Bronchial epithelial cell (primary cell): ENCODE data around the gene GTSF1L. TPM values are rescaled to one million over a fixed set of nuclear protein-coding genes. Genes with fewer than 3 reads are reported as not detected.

Experiments used
- DNase-seq: peaks from one replicate; pipeline ENCODE4 v3.0.0-alpha.2; 2010; ENCODE audit warnings: low read depth
- FAIRE-seq: peaks from 2 replicates; lab custom pipeline; 2011; peaks lifted over from hg19 to GRCh38; lab: Jason Lieb, UNC
- H3K27me3 ChIP-seq: 2 replicates; pipeline ENCODE4 v1.5.1; 2011; ENCODE audit warnings: low read length; ENCODE audit not compliant: control insufficient read depth, insufficient read depth
- H3K36me3 ChIP-seq: 2 replicates; pipeline ENCODE4 v1.5.1; 2011; ENCODE audit warnings: low read length; ENCODE audit not compliant: control insufficient read depth, insufficient read depth
- H3K4me3 ChIP-seq: 2 replicates; pipeline ENCODE4 v1.5.1; 2011; ENCODE audit warnings: mild to moderate bottlenecking, low read depth, low read length, control low read depth
- total RNA-seq: library from RNA; depleted of rRNA; stranded (reverse); fragments of >200 nt; gene quantifications from 2 replicates; pipeline ENCODE4 v1.2.1, GENCODE V29; 2014
- TF ChIP-seq, protein P1 (sequence below): IDR thresholded peaks from 2 replicates; pipeline ENCODE4 v1.5.1; 2011; ENCODE audit warnings: mild to moderate bottlenecking, moderate library complexity, low read length, control low read depth, inconsistent platforms; ENCODE audit not compliant: insufficient read depth, severe bottlenecking

The GTSF1L gene
- total RNA-seq, 1 donor from 2014 or later: not detected

- TF ChIP-seq, protein P1, sequence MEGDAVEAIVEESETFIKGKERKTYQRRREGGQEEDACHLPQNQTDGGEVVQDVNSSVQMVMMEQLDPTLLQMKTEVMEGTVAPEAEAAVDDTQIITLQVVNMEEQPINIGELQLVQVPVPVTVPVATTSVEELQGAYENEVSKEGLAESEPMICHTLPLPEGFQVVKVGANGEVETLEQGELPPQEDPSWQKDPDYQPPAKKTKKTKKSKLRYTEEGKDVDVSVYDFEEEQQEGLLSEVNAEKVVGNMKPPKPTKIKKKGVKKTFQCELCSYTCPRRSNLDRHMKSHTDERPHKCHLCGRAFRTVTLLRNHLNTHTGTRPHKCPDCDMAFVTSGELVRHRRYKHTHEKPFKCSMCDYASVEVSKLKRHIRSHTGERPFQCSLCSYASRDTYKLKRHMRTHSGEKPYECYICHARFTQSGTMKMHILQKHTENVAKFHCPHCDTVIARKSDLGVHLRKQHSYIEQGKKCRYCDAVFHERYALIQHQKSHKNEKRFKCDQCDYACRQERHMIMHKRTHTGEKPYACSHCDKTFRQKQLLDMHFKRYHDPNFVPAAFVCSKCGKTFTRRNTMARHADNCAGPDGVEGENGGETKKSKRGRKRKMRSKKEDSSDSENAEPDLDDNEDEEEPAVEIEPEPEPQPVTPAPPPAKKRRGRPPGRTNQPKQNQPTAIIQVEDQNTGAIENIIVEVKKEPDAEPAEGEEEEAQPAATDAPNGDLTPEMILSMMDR: no peak
- FAIRE-seq: no peak
- Histone ChIP-seq H3K27me3 (peaks cover 2% of the 10 kb centered on the region), H3K4me3 (no peak overlapping the region), H3K36me3 (no peaks in the 10 kb centered on the region)
- no peak for DNase-seq
These were observed 6.8 kb downstream of the GTSF1L start for GRCh38 chr20:43720007-43720406.

DNA sequence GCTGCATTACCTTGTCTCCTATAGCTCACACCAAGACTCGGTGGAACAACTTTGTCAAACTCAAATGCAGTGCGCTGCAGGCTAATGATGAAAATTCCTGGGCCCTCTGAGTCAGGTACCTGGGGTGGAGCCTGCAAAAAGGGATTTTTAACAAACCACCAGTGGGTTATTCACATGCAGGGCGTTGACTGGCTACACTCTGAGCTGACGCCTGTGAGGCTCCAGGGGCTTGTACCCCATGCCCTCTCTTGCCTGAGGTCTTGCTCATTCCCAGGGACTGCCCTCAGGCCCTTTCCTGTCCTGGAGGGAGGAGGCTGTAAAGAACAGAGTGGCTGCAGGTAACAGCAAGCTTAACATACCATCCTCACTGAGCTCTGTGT, 9.2 kb downstream of the GTSF1L start:
- DNase-seq (no peak), FAIRE-seq (no peak)
- TF ChIP-seq, protein P1: no peak
- H3K36me3 ChIP-seq: no peaks in the 10 kb centered on the region
- H3K4me3 ChIP-seq: no peak overlapping the region
- peaks cover 2% of the 10 kb centered on the region for H3K27me3 ChIP-seq

DNA sequence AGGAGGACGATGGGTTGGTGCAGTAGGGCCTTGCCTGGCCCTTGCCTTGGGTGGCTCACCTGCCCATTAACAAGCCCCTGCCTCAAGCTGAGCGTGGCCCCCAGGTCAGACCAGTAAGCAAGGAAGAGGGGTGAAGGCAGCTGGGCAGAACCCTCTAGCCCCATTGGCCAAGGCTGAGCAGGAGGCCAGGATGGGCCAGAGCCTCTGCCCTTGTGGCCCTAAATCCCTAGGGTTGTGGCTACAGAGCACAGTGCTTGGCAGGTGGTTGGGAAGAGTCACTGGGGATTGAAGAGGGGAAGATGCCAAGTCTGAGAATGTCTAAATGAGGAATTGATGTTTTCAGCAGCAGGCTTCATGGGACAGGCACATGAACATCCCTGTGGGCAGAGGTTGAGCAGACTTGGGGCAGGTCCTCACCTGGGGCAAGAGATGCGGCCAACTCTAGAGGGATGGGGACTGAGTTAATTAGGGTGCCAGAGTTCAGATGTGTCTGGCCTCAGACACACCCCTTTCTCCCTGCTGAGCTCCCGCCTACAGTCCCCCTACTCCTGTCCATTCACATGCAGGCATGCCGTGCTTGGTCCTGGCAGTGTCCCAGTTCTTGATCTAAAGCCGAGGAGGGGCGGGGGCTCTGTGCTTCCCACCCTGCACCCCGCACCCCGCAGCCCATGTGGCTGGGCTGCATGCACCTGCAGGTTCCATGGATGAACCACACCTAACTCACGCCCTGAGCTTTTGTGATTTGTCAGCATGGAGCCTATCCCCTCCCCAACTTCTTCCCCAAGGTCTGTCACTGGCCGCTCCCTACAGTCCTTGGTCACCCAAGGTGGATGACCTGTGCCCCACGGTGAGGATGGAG, 9.8 kb downstream of the GTSF1L start:
- H3K36me3 ChIP-seq: no peaks in the 10 kb centered on the region
- DNase-seq (no peak), FAIRE-seq (no peak)
- no peak overlapping the region for H3K4me3 ChIP-seq
- TF ChIP-seq, protein P1: no peak
- peaks cover 2% of the 10 kb centered on the region for H3K27me3 ChIP-seq

GRCh38 chr20:43716123-43716522, 10.7 kb downstream of the GTSF1L start:
- no peak for FAIRE-seq
- no peak for DNase-seq
- Histone ChIP-seq H3K36me3 (no peaks in the 10 kb centered on the region), H3K27me3 (peaks cover under 1% of the 10 kb centered on the region), H3K4me3 (no peak overlapping the region)
- TF ChIP-seq, protein P1: no peak

- H3K27me3 ChIP-seq: no peaks in the 10 kb centered on the region
- FAIRE-seq: no peak
- TF ChIP-seq, protein P1: no peak
- H3K36me3 ChIP-seq: no peaks in the 10 kb centered on the region
- DNase-seq: no peak
- no peak overlapping the region for H3K4me3 ChIP-seq
These were observed 11.3 kb downstream of the GTSF1L start for GRCh38 chr20:43715511-43715910.
